Endothelial cell of umbilical vein (primary cell): Measurements from ENCODE around the gene SLC8A1.

ENCODE experiments used
- CTCF ChIP-seq, 2 donors: IDR thresholded peaks; 1 replicate in 1 of 2; 2 replicates in 1 of 2; pipeline ENCODE4 v1.5.1; 2011; ENCODE audit warnings: low read length in 2 of 2, mild to moderate bottlenecking in 2 of 2, moderate library complexity in 2 of 2, control low read depth in 1 of 2, inconsistent platforms in 1 of 2, low read depth in 1 of 2; ENCODE audit not compliant: insufficient read depth in 1 of 2; ENCODE audit errors: extremely low read depth in 1 of 2
- EZH2 ChIP-seq: IDR thresholded peaks from 2 replicates; pipeline ENCODE4 v1.6.1; 2012; ENCODE audit warnings: borderline replicate concordance, low read depth, mild to moderate bottlenecking, moderate library complexity, low read length, inconsistent platforms; ENCODE audit not compliant: severe bottlenecking
- GATA2 ChIP-seq: IDR thresholded peaks from 2 replicates; pipeline ENCODE4 v1.7.0; 2011; ENCODE audit warnings: low read depth, mild to moderate bottlenecking, moderate library complexity, mixed read lengths, low read length; ENCODE audit not compliant: insufficient read length, insufficient read depth
- JUN ChIP-seq: IDR thresholded peaks from 2 replicates; pipeline ENCODE4 v1.6.1; 2011; ENCODE audit warnings: borderline replicate concordance, low read depth; ENCODE audit not compliant: insufficient read length, insufficient read depth
- MYC ChIP-seq: IDR thresholded peaks from one replicate; pipeline ENCODE4 v1.6.1; 2011; ENCODE audit warnings: mild to moderate bottlenecking, low read depth, low read length
- POLR2A ChIP-seq: IDR thresholded peaks from 2 replicates; pipeline ENCODE4 v1.6.1; 2012; ENCODE audit warnings: low read depth, mild to moderate bottlenecking, control low read depth, low read length
- POLR2AphosphoS5 ChIP-seq: IDR thresholded peaks from 2 replicates; pipeline ENCODE4 v1.6.1; 2012; ENCODE audit warnings: low read depth, mild to moderate bottlenecking, control low read depth, low read length, moderate library complexity; ENCODE audit not compliant: insufficient read depth

- TF ChIP-seq CTCF (IDR thresholded peaks at IDR 0.05; ENCODE audit: extremely low read depth in 1 of 2, insufficient read depth in 1 of 2, low read depth in 1 of 2, low read length in 2 of 2) (no peak), JUN (no peak), EZH2 (no peak), POLR2AphosphoS5 (no peak), POLR2A (no peak), MYC (no peak), GATA2 (no peak)
Measured at GRCh38 chr2:40373111-40373510, 78.8 kb downstream of the SLC8A1 start.
